ENCODE data around the gene AP5M1. TPM values are rescaled to one million over a fixed set of nuclear protein-coding genes. Genes with fewer than 3 reads are reported as not detected.
"Not testable (repeated sequence)": the region's sequence is repeated elsewhere in the genome, so short reads cannot be mapped to it uniquely, and the experiment has no call there.

The AP5M1 gene, protein sequence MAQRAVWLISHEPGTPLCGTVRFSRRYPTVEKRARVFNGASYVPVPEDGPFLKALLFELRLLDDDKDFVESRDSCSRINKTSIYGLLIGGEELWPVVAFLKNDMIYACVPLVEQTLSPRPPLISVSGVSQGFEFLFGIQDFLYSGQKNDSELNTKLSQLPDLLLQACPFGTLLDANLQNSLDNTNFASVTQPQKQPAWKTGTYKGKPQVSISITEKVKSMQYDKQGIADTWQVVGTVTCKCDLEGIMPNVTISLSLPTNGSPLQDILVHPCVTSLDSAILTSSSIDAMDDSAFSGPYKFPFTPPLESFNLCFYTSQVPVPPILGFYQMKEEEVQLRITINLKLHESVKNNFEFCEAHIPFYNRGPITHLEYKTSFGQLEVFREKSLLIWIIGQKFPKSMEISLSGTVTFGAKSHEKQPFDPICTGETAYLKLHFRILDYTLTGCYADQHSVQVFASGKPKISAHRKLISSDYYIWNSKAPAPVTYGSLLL
- total RNA-seq = 23.7 and 38.9 TPM in 2 replicates

DNA sequence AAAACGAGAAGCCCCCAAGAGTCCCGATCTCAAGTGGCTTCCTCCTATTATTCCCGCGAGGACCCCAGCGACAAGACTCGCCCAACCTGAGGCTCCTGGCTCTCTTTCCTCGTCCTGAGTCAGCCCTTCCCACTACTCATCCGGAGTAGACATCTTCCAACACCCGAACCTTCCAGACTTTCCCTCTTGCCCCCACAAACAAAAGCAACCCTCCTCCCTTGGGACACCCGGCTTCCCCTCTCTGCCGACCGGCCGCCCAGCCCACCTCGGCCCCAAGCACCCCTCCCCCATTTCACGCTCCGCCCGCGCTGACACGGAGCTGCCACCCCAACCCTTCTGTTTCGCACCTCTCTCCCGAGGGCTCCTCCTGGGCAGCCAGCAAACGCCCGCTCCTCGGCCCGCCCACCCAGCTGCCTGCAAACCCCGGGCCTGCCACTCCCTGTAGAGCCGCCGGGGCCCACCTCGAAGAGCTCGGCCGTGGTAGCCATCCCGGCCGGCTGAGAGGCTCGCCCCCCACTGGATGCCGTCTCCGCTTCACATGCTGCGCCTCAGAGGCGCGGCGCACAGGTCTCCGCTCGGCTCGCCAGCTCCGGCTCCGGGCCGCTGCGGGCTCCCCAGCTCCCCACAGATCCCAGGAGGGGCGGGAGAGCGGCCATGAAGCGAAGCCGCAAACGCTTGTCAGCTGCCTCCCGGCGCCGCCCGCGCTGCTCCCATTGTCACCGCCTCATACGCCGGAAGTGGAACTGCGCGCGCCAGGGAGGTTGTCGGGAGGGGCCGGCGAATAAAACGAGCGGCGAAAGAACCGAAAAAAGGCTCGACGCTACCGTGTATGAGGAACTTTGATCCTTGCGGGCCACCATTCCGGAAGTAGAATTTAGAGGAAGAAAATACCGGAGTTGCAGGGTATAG, at the start of gene AP5M1, which contains the start of gene EXOC5:
Gene AP5M1 (plus strand): TSS at position 811 of the 909 bp plus-strand sequence. CDS start 344 bp downstream, outside the sequence.
Gene EXOC5 (minus strand): TSS at position 745 of the 909 bp plus-strand sequence. CDS start 257 bp downstream, at position 488.
- peak; percentile 93 for DNase-seq

DNA sequence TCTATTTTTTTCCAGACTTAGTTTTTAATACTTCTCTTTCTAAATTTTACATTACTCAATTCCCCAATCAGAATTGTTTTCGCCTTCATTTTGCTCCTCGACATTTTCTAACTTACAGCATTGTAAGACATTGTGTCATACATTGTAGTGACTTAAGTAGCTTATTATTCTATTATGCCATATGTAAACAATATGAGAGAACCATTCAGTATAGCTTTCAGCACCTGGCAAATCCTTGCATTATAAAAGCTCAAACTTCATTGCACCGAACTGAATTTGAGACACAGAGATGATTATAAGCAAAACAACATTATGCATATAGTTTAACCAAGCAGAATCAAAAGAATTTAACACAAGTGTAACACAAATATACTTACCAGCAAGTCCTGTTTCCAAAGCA, 46.8 kb upstream of the AP5M1 start:
- no peak for DNase-seq

DNA sequence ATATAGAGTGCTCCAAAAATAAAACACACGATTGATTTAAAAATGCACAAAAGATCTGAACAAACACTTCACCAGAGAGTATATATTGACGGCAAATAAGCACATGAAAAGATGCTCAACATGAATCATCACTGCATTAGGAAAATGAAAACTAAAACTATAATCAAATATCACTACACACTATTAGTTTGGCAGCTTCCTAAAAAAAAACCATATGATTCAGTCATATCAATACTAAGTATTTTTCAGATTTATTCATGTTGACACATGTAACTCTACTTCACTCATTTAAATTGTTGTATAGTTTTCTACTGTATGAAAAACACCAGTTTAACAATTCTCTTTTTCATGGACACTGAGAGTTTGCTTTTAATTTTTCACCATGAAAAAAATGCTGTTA, 41.7 kb upstream of the AP5M1 start:
- DNase-seq = no peak

DNA sequence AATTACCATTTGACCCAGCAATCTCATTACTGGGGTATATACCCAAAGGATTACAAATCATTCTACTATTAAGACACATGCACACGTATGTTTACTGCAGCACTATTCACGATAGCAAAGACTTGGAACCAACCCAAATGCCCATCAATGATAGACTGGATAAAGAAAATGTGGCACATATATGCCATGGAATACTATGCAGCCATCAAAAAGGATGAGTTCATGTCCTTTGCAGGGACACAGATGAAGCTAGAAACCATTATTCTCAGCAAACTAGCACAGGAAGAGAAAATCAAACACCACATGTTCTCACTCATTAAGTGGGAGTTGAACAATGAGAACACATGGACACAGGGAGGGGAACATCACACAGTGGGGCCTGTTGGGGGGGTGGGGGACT, 40.5 kb upstream of the AP5M1 start:
- DNase-seq = not testable (repeated sequence)

DNA sequence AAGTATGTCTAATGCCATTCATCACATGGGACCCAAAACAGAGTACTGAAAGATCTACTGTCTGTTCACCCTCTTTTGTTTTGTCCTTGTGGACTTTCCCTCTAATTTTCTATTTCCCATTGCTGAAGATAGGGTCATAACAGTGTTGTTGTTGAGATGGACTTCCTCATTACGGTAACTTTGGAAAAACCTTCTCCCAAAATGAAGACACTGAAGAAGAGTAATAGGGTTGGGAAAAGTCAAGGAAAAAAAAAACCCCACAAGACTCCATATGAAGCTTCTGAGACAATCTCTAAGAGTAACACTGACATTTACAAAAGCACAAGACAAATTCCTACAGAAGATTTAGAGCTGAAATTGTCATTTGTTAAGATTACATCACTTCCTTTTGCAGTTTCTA, 36.8 kb upstream of the AP5M1 start:
- no peak for DNase-seq

DNA sequence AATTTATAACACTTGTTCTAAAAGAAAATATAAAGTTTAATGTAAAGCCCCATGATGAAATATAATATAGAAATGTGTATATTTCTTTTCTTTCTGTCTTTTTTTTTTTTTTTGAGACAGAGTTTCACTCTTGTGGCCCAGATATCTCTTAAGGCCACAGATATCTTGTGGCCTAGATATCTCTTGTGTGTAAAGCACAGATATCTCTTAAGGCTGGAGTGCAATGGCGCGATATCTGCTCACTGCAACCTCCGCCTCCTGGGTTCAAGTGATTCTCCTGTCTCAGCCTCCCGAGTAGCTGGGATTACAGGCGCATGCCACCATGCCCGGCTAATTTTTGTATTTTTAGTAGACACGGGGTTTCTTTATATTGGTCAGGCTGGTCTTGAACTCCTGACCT, 28.7 kb upstream of the AP5M1 start:
- DNase-seq = not testable (repeated sequence)

DNA sequence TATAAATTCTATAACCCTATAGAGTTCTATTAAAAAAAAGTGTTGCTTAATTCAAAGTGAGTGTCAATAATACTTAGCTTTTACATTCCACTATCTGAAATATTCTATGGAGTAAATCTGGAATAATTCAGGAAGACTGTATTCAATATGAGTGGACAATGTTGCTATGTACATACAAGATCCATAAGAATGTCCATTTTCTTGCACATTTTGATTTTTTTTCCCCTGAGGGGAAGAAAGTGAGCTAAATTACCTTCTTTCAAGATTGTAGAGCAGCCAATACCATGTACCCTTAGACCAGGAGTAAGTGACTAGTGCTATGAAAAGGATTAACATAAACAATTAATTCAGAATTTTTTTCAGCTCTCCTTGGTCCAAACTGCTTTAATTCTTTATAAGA, 25.5 kb upstream of the AP5M1 start:
- DNase-seq = no peak

DNA sequence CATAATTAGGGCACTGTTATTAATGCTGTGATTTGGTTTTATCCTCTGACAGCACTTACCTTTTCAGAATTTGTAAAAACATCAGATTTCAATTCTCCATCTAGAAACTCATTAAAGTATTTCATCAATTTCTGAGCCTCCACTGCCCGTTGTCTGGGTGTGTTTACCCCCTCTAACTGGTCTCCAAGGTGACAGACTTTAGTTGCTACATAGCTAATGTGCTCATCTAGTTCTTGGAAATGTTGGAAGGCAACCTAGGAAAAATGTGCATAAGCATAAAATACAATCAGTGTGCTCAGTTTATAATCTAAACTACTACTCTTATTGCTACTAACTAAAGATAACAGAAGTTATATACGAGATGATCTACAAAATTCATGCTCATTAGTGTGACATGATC, 24.7 kb upstream of the AP5M1 start:
- no peak for DNase-seq

DNA sequence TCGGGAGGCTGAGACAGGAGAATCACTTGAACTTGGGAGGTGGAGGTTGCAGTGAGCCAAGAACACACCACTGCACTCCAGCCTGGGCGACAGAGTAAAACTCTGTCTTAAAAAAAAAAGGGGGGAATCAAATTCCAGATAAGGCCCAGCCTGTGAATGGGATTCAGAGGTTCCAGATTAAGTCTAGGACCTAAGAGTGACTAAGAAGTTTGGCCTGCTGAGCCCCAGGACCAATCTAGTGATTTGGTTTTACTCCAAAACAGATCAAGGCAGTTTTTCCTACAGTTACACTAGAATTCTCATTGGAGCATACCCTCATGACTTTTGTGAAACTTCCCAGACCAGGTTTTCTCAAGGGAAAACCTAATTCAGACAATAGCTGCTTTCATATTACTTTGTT, 22.8 kb upstream of the AP5M1 start:
- DNase-seq = no peak

DNA sequence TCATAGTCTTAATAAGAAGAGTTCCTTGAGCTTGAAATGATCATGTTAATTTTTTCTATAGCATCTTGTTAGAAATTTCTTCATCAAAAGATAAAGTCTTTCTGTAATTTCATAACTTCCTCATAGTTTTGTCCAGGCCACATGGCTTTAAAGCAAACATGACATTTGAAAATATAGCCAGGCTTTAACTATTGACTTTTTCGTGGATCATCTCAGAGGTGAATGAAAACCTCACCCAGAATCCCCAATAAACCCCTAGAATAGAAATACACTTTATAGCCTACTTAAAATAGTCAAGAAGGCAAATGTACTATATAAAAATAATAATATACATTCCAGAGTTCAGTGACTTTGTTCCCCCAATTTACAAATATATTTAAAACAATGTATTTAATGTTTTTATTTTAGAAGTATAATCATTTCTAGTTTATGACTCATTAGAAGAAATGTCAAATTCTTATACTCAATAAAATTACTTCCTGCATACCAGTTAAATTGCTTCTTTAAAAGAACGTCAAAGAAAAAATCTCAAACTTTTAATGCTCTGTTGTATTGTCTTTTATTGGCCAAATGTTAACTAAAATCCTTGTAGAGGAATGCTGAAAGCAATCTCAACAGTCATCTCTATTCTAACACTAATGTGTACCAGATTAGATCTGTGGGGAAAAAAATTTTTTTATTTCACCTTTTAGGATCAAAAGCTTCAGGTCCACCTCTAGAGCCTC, 21.7 kb upstream of the AP5M1 start:
- no peak for DNase-seq

DNA sequence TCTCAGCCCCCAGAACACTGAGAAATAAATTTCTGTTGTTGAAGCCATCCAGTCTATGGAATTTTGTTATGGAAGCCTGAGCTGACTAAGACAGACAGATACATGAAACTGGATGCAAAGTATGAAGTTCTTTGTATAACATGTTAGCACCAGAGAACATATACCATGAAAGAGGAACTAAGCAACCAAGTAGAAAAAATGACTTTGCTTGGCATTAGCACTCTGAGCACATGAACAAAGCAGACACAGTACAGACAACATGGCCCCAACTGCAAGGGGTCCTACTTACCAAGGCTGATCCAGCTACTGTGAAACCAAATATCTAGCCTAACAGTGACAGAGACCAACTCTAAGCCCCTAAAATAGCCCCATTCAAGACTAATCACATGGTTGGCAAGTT, 13.9 kb upstream of the AP5M1 start:
- no peak for DNase-seq

DNA sequence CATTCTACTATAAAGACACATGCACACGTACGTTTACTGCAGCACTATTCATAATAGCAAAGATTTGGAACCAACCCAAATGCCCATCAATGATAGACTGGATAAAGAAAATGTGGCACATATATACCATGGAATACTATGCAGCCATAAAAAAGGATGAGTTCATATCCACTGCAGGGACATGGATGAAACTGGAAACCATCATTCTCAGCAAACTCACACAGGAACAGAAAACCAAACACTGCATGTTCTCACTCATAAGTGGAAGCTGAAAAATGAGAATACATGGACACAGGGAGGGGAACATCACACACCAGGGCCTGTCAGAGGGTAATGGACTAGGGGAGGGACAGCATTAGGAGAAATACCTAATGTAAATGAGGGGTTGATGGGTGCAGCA, 10.6 kb upstream of the AP5M1 start:
- DNase-seq = not testable (repeated sequence)

DNA sequence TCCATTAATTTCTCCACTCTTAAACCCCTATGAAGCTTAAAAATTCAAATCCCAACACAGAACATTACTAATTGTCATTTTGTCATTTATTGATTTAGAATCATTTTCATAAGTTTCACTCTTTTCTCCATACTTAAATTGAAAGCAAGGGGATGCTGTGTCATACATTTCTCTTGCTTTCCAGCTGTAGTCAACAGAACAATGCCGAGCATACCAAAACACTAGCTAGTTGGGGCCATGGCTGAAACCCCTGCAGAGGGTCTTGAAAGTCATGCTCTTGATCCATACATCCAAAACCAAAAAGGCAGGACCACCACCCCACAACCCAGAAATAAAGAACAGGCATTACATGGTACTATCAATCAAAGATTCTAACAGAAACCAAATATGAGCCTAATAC, 9.1 kb upstream of the AP5M1 start:
- DNase-seq = no peak

DNA sequence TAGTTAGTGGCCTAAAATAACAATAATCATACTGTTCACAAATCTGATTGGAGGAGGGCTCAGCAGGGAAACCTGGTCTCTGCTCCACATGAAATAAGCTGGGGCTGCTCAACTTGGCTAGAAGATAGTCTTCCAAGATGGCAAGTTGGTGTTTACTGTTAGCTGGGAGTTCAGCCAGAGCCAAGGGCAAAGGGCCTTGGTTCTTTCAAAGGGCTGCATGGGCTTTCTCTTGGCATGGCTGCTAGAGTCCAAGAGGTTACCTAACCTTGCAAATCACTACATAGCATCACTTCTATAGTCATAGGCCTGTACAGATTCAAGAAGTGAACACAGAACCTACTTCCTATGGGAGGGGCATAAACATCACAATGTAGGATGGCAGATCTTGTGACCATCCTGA, 7.2 kb upstream of the AP5M1 start:
- DNase-seq = no peak

DNA sequence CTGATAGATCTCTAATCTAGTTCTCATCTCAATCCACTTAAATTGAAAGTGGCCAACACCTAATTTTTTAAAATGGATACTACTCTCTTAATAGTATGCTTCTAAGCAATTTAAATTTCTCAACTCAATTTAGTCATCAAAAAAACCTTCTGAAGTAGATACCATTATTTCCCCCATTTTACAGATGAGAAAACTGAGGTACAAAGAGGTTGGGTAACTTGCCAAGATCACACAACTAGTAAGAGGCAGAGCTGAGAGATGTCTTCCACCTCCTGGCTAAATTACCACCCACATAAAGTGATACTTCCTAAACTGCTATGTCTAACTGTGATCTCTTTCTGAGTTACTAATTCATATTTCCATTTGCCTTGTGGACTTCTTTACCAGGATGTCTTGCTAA, 6.7 kb upstream of the AP5M1 start:
- no peak for DNase-seq

DNA sequence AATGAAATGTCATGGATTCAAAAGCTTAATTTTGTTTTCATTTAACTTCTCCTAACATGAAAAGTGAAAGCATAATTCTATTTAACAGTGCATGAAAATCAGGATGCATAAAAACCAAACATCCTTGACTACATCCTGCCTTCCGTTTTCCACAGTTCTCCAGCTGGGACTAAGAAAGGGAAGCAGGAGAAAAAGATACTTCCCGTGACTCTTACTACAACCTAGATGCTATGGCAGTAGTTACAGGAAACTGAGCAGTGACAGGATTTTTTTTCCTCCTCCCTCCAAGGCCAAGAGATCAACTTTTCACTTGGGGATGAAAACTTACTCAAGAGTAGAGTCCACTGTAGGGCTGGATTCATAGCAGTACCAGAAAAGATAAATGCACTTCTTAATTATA, 2.7 kb upstream of the AP5M1 start:
- DNase-seq = peak; percentile 79

DNA sequence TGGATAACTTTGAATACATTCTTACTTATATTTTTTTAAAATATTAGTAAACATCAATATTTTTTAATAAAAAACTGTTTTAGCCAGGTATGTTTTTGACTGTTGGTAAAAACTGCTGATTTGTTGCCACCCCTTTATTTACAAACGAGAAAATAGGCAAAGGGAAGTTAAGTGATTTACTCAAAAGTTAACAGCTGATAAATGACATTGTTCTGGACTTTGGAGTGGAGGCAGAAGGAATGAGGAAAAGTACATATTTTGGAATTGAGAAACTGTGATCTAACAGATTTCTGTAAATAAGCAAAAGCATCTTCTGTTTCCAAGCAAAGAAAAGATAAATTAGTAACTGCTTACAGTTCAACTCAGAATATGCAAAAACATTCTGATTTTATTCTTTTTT, 4.5 kb downstream of the AP5M1 start:
- no peak for DNase-seq

DNA sequence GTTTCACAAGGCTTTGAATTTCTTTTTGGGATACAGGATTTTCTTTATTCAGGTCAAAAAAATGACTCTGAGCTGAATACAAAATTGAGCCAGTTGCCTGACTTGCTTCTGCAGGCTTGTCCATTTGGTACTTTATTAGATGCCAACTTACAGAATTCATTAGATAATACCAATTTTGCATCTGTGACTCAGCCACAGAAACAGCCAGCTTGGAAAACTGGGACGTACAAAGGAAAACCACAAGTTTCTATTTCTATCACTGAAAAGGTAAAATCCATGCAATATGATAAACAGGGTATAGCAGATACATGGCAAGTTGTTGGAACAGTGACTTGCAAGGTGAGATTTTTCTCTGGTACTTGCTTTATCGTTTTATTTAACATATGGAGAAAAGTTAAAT, 5.8 kb downstream of the AP5M1 start:
- DNase-seq = no peak

DNA sequence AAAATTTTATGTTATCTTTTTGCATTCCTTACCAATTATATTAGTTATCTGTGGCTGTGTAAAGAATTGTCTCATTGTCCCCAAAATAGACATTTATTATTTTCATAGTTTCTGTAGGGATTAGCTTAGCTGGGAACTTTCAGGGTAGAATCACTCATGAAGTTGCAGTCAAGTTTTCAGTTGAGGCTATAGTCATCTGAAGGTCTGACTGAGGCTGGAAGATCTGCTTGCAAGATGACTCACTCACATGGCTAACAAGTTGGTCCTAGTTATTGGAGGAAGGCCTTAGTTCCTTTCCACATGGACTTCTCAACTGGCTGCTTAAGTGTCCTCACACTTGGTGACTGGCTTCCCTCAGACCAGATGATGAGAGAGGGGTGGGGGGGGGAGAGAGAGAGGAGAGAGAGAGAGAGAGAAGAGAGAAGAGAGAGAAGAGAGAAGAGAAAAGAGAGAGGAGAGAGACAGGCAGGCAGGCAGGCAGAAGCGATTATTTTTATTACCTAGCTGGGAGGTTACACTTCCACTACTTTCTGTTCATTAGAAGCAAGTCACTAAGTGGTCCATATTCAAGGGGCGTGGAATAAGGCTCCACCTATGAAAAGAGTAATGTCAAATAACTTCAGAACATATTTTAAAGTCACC, 6.4 kb downstream of the AP5M1 start:
- DNase-seq = no peak

DNA sequence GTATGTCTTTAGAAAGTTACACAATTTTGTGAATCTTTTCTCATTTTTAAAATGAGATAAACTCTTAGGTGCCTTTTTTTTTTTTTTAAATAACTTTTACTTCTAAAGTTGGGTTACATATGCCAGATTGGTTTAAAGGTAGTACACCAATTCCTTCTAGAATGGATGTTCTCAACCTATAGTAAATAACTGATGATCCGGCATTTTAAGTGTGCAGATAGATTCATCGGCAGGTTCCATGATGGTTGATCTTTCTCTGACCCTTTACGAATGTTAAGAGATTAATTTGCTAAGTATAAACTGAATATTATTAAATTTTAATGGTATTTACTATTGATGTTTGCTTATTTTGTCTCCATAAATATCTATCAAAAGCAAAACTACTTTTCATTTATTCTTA, 8.3 kb downstream of the AP5M1 start:
- DNase-seq = no peak

DNA sequence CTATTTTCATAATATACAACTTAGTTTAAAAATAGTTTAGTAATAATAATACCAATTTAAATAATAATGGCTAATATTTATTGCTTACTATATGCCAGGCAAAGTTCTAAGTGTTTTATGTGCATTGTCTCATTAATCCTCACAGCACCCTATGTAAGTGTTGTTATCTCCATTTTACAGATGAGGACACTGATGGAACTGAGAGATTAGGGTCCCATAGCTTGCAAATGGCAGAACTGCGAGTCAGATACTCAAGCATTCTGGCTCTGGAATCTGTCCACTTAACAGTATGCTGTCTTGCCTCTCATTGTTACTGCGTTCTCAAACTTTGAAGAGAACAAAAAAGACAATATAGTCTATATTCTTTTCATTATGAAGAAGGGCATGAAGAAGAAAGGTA, 19.0 kb downstream of the AP5M1 start:
- no peak for DNase-seq

DNA sequence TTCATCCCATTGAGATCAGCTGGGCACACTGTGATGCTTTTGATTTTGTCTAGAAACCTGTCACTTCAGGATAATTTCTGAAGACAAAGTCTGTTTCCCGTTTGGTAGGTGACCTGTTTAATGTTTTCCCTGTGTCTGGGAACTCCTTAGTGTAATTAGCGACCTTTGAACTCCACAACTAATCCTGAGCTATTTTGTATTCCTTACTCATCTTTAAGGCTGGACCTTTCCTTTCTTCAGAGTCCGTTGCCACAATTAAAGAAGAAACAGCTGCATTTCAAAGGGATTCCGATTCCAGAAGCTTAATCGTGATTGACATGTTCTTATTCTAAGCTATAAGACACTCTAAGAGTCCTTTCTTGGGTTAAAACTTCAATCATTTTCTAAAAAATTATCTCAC, 22.0 kb downstream of the AP5M1 start:
- DNase-seq = no peak

All from dermis blood vessel endothelial cell (primary cell).